ENCODE results near the gene SLC2A9.

SLC2A9 gene

DNA sequence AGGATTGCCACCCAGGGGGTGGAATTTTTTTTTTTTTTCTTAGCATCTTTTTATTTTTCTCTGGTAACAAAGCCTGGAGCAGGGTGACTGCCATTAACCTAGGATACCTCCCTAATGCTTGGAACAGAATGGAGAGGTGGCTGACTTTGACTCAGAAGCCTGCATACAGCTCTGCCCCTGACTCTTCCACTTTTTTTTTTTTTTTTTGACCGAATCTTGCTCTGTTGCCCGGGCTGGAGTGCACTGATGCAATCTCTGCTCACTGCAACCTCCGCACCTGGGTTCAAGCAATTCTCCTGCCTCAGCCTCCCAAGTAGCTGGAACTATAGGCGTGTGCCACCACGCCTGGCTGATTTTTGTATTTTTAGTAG lies 341 bp upstream of the SLC2A9 start:
- no peak for DNase-seq (ENCODE audit: extremely low spot score)
- CTCF ChIA-PET: no interaction called here
- TF ChIP-seq NFRKB (IDR thresholded peaks at IDR 0.05) (no peak), ZNF384 (IDR thresholded peaks at IDR 0.05) (no peak), FOXA1 (IDR thresholded peaks at IDR 0.05) (no peak), HDGF (IDR thresholded peaks at IDR 0.05; ENCODE audit: borderline replicate concordance) (no peak), SUZ12 (IDR thresholded peaks at IDR 0.05) (no peak), LEF1 (IDR thresholded peaks at IDR 0.05; ENCODE audit: borderline replicate concordance) (no peak), L3MBTL2 (conservative IDR thresholded peaks at IDR 0.05) (no peak), FOXK2 (IDR thresholded peaks at IDR 0.05) (no peak), BHLHE40 (IDR thresholded peaks at IDR 0.05; ENCODE audit: borderline replicate concordance) (no peak), CTBP1 (IDR thresholded peaks at IDR 0.05; ENCODE audit: borderline replicate concordance) (no peak), TARDBP (IDR thresholded peaks at IDR 0.05) (no peak), ELF4 (IDR thresholded peaks at IDR 0.05) (no peak), SP1 (IDR thresholded peaks at IDR 0.05) (no peak), PKNOX1 (IDR thresholded peaks at IDR 0.05) (no peak), ARNT (IDR thresholded peaks at IDR 0.05) (no peak), FOXM1 (IDR thresholded peaks at IDR 0.05; ENCODE audit: borderline replicate concordance) (no peak)
- POLR2A ChIA-PET: interaction anchor here (1.0 kb wide), 1 partner anchor 242 kb away, joined by 4 read pairs; no protein-coding TSS in a partner anchor

DNA sequence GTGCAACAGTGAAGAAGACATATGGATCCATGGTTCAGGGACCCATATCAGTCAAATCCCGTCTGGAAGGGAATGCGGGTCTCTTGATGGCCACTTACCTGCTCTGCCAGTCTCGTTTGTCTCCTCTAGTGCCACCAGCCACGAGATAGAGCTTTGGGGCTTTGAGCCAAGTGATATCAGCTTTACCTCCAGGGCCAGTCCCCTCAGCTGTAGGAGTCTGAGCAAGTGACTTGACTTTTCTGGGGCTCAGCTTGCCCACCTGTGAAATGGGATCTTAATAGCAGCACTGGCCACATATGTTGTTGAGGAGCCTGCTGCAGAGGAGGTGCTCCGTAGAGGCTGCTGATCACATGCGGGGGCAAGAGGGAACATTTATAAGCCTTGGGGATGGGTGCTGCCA lies 1.2 kb downstream of the SLC2A9 start:
- POLR2A ChIA-PET: no interaction called here
- CTCF ChIA-PET: interaction anchor here (1.6 kb wide), 1 partner anchor 255 kb away, joined by 3 read pairs; no protein-coding TSS in a partner anchor
- TF ChIP-seq PKNOX1 (IDR thresholded peaks at IDR 0.05) (no peak), SUZ12 (IDR thresholded peaks at IDR 0.05) (no peak), LEF1 (IDR thresholded peaks at IDR 0.05; ENCODE audit: borderline replicate concordance) (no peak), BHLHE40 (IDR thresholded peaks at IDR 0.05; ENCODE audit: borderline replicate concordance) (no peak), FOXK2 (IDR thresholded peaks at IDR 0.05) (no peak), HDGF (IDR thresholded peaks at IDR 0.05; ENCODE audit: borderline replicate concordance) (no peak), CTBP1 (IDR thresholded peaks at IDR 0.05; ENCODE audit: borderline replicate concordance) (no peak), FOXA1 (IDR thresholded peaks at IDR 0.05) (no peak)
- DNase-seq (ENCODE audit: extremely low spot score): no peak

- ChIA-PET POLR2A (no interaction called here), CTCF (interaction anchor here (0.6 to 1.6 kb wide), 2 partner anchors 255 to 1810 kb away, joined by 3 read pairs; no protein-coding TSS in a partner anchor)
- TF ChIP-seq L3MBTL2 (conservative IDR thresholded peaks at IDR 0.05): no peak
- TF ChIP-seq FOXA1 (IDR thresholded peaks at IDR 0.05): no peak
- no peak for TF ChIP-seq SUZ12 (IDR thresholded peaks at IDR 0.05)
- TF ChIP-seq ZNF384 (IDR thresholded peaks at IDR 0.05): no peak
- no peak for TF ChIP-seq BHLHE40 (IDR thresholded peaks at IDR 0.05; ENCODE audit: borderline replicate concordance)
- DNase-seq (ENCODE audit: extremely low spot score): no peak
Observed at GRCh38 chr4:10019521-10020051, 1.7 kb downstream of the SLC2A9 start.

DNA sequence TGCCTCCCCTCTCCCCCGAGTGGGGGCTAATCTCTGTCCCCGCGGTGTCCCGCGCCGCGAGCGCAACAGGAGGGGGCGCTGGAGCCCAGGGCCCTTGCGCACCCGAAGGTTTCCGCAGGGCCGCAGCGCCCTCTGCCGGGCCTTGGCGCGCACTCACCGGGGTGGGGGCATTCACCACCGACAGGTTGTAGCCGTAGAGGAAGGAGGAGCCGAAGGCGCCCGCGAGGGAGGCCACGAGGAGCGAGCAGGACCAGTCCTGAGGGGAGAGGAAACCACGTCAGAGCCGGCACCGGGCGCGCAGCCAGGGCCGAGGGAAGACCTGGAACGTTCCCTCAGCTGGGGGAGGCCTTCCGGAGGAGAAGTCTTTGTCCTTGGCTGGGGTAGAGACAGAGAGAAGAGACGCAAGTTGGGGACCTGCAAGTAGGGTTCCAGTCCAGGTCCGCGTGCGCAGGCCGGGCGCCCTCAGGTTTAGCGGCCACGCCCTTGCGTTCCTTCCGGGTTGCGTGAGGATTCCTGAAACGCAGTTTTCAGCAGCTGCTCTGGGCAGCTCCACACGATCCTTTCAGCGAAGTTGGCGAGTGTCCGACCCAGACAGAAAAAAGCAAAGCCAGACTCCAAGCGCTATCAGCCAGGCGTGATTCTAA lies 2.4 kb downstream of the SLC2A9 start:
- CTCF ChIA-PET: interaction anchor here (0.6 kb wide), 1 partner anchor 1810 kb away, joined by 3 read pairs; no protein-coding TSS in a partner anchor
- peak; percentile 79 for DNase-seq (ENCODE audit: extremely low spot score)
- TF ChIP-seq ARNT (IDR thresholded peaks at IDR 0.05) (no peak), L3MBTL2 (conservative IDR thresholded peaks at IDR 0.05) (peak; percentile 55)
- POLR2A ChIA-PET: no interaction called here

DNA sequence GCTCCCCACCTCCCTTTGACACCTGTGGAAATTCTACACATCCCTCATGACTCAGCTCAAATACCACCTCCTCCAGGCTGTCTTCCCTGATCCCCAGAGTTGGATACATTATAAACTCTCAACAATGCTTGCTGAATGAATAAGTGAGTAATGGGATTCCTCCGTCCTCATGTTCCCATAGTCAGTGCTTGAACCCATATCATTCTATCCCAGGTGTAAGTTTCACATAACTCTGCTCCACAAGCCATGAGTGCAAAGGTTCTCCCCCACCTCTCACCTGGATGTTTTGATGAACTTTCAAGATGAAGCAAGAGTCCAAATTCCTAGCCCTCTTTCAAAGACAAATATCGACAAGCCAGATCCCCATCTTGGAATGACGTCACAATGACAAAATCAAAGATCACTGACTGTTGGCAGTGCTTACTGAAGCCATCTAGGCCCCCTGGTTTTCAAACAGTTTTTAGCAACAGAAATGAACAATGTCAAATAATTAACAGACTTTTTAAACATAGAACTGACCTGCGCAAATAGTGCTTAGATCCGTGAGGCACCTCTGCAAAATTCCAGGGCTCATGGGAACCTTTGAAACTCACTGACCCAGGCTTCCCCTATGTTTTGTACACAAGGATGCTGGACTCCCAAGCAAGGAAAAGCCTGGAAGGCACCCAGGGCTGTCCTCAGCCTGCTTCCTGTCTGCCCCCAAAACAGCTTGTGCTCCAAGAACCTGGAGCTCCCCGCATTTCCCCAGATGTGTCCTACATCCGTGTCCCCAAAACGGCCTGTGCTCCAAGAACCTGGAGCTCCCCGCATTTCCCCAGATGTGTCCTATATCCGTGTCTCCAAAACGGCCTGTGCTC lies 4.0 kb downstream of the SLC2A9 start:
- no peak for DNase-seq (ENCODE audit: extremely low spot score)
- no peak for TF ChIP-seq NFRKB (IDR thresholded peaks at IDR 0.05)
- no peak for TF ChIP-seq LEF1 (IDR thresholded peaks at IDR 0.05; ENCODE audit: borderline replicate concordance)
- no peak for TF ChIP-seq FOXA1 (IDR thresholded peaks at IDR 0.05)
- ChIA-PET CTCF (no interaction called here), POLR2A (no interaction called here)

DNA sequence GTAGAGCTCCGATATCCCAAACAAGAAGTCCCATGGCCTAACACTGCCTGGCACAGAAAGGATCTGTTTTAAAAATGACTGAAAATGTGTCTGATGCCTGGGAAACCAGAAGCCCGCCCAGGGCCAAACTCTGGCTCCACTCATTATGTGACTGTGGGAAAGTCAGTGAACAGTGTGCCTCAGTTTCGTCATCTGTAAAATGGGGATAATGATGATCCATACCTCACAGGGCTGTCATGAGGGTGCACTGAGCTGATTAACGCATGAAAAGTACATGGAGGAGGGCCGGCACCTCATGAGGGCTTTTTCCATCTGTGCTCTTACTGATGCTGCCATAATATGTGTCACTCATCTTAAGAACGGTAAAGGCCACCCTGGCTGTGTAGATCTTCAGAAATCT lies 5.1 kb downstream of the SLC2A9 start:
- ChIA-PET CTCF (interaction anchor here (2.4 kb wide), 1 partner anchor 255 kb away, joined by 9 read pairs; no protein-coding TSS in a partner anchor), POLR2A (no interaction called here)
- no peak for TF ChIP-seq L3MBTL2 (conservative IDR thresholded peaks at IDR 0.05)
- no peak for TF ChIP-seq SUZ12 (IDR thresholded peaks at IDR 0.05)
- DNase-seq (ENCODE audit: extremely low spot score): no peak

- no peak for DNase-seq (ENCODE audit: extremely low spot score)
- TF ChIP-seq SUZ12 (IDR thresholded peaks at IDR 0.05) (no peak), PKNOX1 (IDR thresholded peaks at IDR 0.05) (no peak)
- ChIA-PET POLR2A (no interaction called here), CTCF (interaction anchor here (0.6 to 2.9 kb wide), 8 partner anchors 9 to 1076 kb away, joined by 3 to 10 read pairs (median 4); no protein-coding TSS in a partner anchor)
Observed at GRCh38 chr4:10015140-10015753, 6.0 kb downstream of the SLC2A9 start.
